Measurements from ENCODE around the gene CRY2.

DNA sequence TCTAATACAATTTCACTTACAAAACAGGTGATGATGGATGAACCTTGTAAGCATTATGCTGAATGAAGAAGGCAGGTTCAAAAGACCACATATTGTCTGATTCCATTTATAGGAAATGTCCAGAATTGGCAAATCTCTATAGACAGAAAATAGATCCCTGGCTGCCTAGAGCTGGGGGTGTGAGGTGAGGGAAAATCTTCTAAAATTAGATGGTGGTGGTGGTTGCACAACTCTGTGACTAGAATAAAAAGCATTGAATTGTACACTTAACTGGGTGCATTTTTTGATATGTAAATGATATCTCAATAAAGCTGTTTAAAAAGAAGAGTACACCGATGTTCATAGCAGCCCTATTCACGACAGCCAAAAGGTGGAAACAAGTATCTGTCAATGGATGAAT, 16.7 kb upstream of the CRY2 start:
- TF ChIP-seq, protein P1, sequence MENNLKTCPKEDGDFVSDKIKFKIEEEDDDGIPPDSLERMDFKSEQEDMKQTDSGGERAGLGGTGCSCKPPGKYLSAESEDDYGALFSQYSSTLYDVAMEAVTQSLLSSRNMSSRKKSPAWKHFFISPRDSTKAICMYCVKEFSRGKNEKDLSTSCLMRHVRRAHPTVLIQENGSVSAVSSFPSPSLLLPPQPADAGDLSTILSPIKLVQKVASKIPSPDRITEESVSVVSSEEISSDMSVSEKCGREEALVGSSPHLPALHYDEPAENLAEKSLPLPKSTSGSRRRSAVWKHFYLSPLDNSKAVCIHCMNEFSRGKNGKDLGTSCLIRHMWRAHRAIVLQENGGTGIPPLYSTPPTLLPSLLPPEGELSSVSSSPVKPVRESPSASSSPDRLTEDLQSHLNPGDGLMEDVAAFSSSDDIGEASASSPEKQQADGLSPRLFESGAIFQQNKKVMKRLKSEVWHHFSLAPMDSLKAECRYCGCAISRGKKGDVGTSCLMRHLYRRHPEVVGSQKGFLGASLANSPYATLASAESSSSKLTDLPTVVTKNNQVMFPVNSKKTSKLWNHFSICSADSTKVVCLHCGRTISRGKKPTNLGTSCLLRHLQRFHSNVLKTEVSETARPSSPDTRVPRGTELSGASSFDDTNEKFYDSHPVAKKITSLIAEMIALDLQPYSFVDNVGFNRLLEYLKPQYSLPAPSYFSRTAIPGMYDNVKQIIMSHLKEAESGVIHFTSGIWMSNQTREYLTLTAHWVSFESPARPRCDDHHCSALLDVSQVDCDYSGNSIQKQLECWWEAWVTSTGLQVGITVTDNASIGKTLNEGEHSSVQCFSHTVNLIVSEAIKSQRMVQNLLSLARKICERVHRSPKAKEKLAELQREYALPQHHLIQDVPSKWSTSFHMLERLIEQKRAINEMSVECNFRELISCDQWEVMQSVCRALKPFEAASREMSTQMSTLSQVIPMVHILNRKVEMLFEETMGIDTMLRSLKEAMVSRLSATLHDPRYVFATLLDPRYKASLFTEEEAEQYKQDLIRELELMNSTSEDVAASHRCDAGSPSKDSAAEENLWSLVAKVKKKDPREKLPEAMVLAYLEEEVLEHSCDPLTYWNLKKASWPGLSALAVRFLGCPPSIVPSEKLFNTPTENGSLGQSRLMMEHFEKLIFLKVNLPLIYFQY (CRISPR knock-in tag; IDR thresholded peaks at IDR 0.05; ENCODE audit: borderline replicate concordance) = no peak
- TF ChIP-seq ZNF124 (CRISPR knock-in tag; IDR thresholded peaks at IDR 0.05) (no peak), GATAD2A (CRISPR knock-in tag; IDR thresholded peaks at IDR 0.05) (no peak), ZFP36L1 (CRISPR knock-in tag; IDR thresholded peaks at IDR 0.05) (no peak), ZNF10 (CRISPR knock-in tag; IDR thresholded peaks at IDR 0.05; ENCODE audit: borderline replicate concordance, low read depth) (no peak), POGZ (CRISPR knock-in tag; IDR thresholded peaks at IDR 0.05) (no peak), GABPB1 (CRISPR knock-in tag; IDR thresholded peaks at IDR 0.05) (no peak)
- TF ChIP-seq, protein P2, sequence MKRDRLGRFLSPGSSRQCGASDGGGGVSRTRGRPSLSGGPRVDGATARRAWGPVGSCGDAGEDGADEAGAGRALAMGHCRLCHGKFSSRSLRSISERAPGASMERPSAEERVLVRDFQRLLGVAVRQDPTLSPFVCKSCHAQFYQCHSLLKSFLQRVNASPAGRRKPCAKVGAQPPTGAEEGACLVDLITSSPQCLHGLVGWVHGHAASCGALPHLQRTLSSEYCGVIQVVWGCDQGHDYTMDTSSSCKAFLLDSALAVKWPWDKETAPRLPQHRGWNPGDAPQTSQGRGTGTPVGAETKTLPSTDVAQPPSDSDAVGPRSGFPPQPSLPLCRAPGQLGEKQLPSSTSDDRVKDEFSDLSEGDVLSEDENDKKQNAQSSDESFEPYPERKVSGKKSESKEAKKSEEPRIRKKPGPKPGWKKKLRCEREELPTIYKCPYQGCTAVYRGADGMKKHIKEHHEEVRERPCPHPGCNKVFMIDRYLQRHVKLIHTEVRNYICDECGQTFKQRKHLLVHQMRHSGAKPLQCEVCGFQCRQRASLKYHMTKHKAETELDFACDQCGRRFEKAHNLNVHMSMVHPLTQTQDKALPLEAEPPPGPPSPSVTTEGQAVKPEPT (CRISPR knock-in tag; IDR thresholded peaks at IDR 0.05; ENCODE audit: low read depth) = no peak

Data from HepG2 (cell line).